ENCODE data around the gene PRR14. TPM values are rescaled to one million over a fixed set of nuclear protein-coding genes. Genes with fewer than 3 reads are reported as not detected.

The PRR14 gene
- polyA plus RNA-seq, 1 of the 3 experiments (the other 2 are of a cell fraction): 13.5 TPM

- Histone ChIP-seq H3K79me2 (ENCODE audit: insufficient read depth) (no peaks in the 10 kb centered on the region), H3K36me3 (replicated peaks in 1 of 2; ENCODE audit: control insufficient read depth in 1 of 2, insufficient read depth in 2 of 2, low read length in 1 of 2) (peaks cover 27 to 50% of the 10 kb centered on the region in 2 experiments), H3K9me2 (no peaks in the 10 kb centered on the region), H3K9me3 (no peaks in the 10 kb centered on the region), H3K27me3 (ENCODE audit: insufficient read depth) (no peaks in the 10 kb centered on the region), H2AFZ (ENCODE audit: low read depth) (no peak overlapping the region), H3K27ac (ENCODE audit: low read depth in 2 of 2, low read length in 1 of 2) (no peak overlapping the region), H3K4me2 (no peak overlapping the region), H3K4me1 (ENCODE audit: control insufficient read depth in 1 of 2, insufficient read depth in 2 of 2, low read depth in 1 of 2, low read length in 1 of 2) (no peaks in the 10 kb centered on the region), H3F3A (replicated peaks; ENCODE audit: insufficient read depth) (peaks cover 10% of the 10 kb centered on the region), H4K20me1 (ENCODE audit: insufficient read depth) (no peaks in the 10 kb centered on the region), H3K9ac (no peak overlapping the region), H3K4me3 (ENCODE audit: low read depth in 2 of 2, low read length in 1 of 2) (no peak overlapping the region)
- DNase-seq: no peak
- TF ChIP-seq TCF12 (IDR thresholded peaks at IDR 0.05): no peak
- no peak for TF ChIP-seq USF2 (IDR thresholded peaks at IDR 0.05; ENCODE audit: borderline replicate concordance, low read depth, low read length)
- TF ChIP-seq MEF2A (IDR thresholded peaks at IDR 0.05; ENCODE audit: borderline replicate concordance, low read depth): no peak
- TF ChIP-seq ZBTB33 (IDR thresholded peaks at IDR 0.05; ENCODE audit: borderline replicate concordance, low read depth): no peak
- no peak for TF ChIP-seq FOSL2 (IDR thresholded peaks at IDR 0.05; ENCODE audit: borderline replicate concordance, low read depth)
- TF ChIP-seq REST (IDR thresholded peaks at IDR 0.05; ENCODE audit: low read depth, low read length): no peak
- no peak for TF ChIP-seq NFIC (IDR thresholded peaks at IDR 0.05; ENCODE audit: borderline replicate concordance)
- TF ChIP-seq YY1 (IDR thresholded peaks at IDR 0.05; ENCODE audit: low read depth): no peak
- ChIA-PET CTCF (interaction anchor here (0.7 to 0.8 kb wide), 2 partner anchors 10 to 16 kb away, joined by 3 read pairs; no protein-coding TSS in a partner anchor), POLR2A (no interaction called here)
- WGBS (ENCODE audit: low lambda C conversion rate): 90% methylated on average over 14 of the region's 14 CpGs
Observed at GRCh38 chr16:30669903-30670824, 19.4 kb downstream of the PRR14 start.

Measured in SK-N-SH (cell line).